Calu3 (cell line): ENCODE results near the gene PTPRN2. TPM values are rescaled to one million over a fixed set of nuclear protein-coding genes. Genes with fewer than 3 reads are reported as not detected.
"Not testable (repeated sequence)": the region's sequence is repeated elsewhere in the genome, so short reads cannot be mapped to it uniquely, and the experiment has no call there.

ENCODE experiments used
- BruUV-seq: library from RNA; stranded (reverse); fragments of 400-500 nt; replicated peaks from 2 replicates; lab custom pipeline; 2021; lab: Mats Ljungman, UMichigan
- CTCF ChIA-PET: fragments of 300-600 bp; sonication (Branson Sonifier 250); formaldehyde crosslinking; loops from one replicate; lab custom pipeline; 2022; ENCODE audit warnings: antibody characterized with exemption; lab: Charles Lee
- DNase-seq: peaks from one replicate; pipeline ENCODE4 v3.0.0; 2022
- H3K27ac Mint-ChIP-seq: one replicate; pipeline ENCODE4 v1.8.0; 2022; ENCODE audit warnings: mixed read lengths; ENCODE audit not compliant: unreplicated experiment
- H3K27me3 Mint-ChIP-seq: one replicate; pipeline ENCODE4 v1.8.0; 2022; ENCODE audit warnings: mixed read lengths; ENCODE audit not compliant: unreplicated experiment
- H3K36me3 Mint-ChIP-seq: one replicate; pipeline ENCODE4 v1.8.0; 2022; ENCODE audit warnings: mild to moderate bottlenecking, moderate library complexity, mixed read lengths; ENCODE audit not compliant: insufficient read depth, unreplicated experiment
- H3K4me1 Mint-ChIP-seq: one replicate; pipeline ENCODE4 v1.8.0; 2022; ENCODE audit warnings: mild to moderate bottlenecking, low read depth, mixed read lengths; ENCODE audit not compliant: unreplicated experiment
- H3K4me3 Mint-ChIP-seq: one replicate; pipeline ENCODE4 v1.8.0; 2022; ENCODE audit warnings: mild to moderate bottlenecking, low read depth, moderate library complexity, mixed read lengths; ENCODE audit not compliant: unreplicated experiment
- H3K9me3 Mint-ChIP-seq: one replicate; pipeline ENCODE4 v1.8.0; 2022; ENCODE audit warnings: low read depth, mixed read lengths; ENCODE audit not compliant: unreplicated experiment
- intact Hi-C: fragments of 100-400 bp; cut with micrococcal nuclease; formaldehyde crosslinking; loops from one replicate; pipeline ENCODE4 v1.10.0; 2022; ENCODE audit not compliant: unreplicated experiment
- total RNA-seq: library from RNA; stranded (reverse); gene quantifications from 2 replicates; pipeline ENCODE4 v1.2.3, GENCODE V29; 2022
- TF ChIP-seq, protein P1 (sequence below): fragments of 200-600 bp; IDR thresholded peaks from one replicate; pipeline ENCODE4 v1.8.0; 2022; ENCODE audit warnings: antibody characterized with exemption; ENCODE audit not compliant: unreplicated experiment

Gene PTPRN2
- total RNA-seq, 1 experiment from 2014 or later: 2.0 TPM

DNA sequence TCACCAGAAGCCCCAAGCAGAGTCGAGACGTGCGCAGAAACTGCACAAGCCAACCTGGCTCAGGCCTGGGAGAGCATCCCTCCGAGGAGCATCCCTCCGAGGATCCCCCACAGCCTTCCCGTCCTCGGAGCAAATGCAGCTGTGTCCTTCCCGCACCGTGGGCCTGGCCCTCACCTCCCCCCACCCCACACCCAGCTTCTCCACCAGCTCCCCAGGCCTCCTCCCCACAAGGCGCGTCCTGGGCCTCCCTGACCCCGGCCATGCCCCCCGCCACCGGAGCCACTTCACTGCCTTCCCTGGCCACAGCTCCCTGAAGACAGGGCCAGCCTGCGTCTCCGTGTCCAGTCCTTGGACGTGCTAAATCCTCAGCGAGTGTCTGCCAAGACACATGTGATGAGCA is 60.6 kb downstream of the PTPRN2 start:
- no peak for DNase-seq
- CTCF ChIA-PET: no interaction called here
- Mint-ChIP-seq H3K27me3 (no peaks in the 10 kb centered on the region), H3K27ac (no peak overlapping the region), H3K36me3 (no peaks in the 10 kb centered on the region), H3K9me3 (peaks cover 7% of the 10 kb centered on the region), H3K4me1 (no peaks in the 10 kb centered on the region), H3K4me3 (no peak overlapping the region)
- intact Hi-C loops: no loop called here
- BruUV-seq: no TSS peak
- TF ChIP-seq, protein P1, sequence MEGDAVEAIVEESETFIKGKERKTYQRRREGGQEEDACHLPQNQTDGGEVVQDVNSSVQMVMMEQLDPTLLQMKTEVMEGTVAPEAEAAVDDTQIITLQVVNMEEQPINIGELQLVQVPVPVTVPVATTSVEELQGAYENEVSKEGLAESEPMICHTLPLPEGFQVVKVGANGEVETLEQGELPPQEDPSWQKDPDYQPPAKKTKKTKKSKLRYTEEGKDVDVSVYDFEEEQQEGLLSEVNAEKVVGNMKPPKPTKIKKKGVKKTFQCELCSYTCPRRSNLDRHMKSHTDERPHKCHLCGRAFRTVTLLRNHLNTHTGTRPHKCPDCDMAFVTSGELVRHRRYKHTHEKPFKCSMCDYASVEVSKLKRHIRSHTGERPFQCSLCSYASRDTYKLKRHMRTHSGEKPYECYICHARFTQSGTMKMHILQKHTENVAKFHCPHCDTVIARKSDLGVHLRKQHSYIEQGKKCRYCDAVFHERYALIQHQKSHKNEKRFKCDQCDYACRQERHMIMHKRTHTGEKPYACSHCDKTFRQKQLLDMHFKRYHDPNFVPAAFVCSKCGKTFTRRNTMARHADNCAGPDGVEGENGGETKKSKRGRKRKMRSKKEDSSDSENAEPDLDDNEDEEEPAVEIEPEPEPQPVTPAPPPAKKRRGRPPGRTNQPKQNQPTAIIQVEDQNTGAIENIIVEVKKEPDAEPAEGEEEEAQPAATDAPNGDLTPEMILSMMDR: no peak

DNA sequence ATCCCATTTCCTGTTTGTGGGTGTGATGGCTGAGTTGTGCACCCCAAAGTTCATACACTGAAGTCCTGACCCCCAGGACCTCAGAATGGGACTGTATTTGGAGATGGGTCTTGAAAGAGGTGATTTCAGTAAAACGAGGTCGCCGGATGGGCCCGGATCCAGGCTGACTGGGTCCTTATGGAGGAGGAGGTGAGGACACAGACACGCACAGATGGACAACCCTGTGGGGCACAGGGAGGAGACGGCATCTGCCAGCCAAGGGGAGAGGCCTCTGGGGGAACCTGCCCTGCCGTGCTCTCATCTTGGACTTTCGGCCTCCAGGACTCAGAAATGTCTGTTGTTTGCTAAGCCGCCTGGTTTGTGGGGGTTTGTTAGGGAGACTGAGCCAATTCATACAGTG is 61.1 kb downstream of the PTPRN2 start:
- no peak overlapping the region for H3K4me3 Mint-ChIP-seq
- no TSS peak for BruUV-seq
- no peaks in the 10 kb centered on the region for H3K4me1 Mint-ChIP-seq
- CTCF ChIA-PET: no interaction called here
- no peaks in the 10 kb centered on the region for H3K36me3 Mint-ChIP-seq
- H3K27me3 Mint-ChIP-seq: no peaks in the 10 kb centered on the region
- no peak overlapping the region for H3K27ac Mint-ChIP-seq
- DNase-seq: no peak
- peaks cover 7% of the 10 kb centered on the region for H3K9me3 Mint-ChIP-seq
- TF ChIP-seq, protein P1: no peak
- intact Hi-C loops: no loop called here

DNA sequence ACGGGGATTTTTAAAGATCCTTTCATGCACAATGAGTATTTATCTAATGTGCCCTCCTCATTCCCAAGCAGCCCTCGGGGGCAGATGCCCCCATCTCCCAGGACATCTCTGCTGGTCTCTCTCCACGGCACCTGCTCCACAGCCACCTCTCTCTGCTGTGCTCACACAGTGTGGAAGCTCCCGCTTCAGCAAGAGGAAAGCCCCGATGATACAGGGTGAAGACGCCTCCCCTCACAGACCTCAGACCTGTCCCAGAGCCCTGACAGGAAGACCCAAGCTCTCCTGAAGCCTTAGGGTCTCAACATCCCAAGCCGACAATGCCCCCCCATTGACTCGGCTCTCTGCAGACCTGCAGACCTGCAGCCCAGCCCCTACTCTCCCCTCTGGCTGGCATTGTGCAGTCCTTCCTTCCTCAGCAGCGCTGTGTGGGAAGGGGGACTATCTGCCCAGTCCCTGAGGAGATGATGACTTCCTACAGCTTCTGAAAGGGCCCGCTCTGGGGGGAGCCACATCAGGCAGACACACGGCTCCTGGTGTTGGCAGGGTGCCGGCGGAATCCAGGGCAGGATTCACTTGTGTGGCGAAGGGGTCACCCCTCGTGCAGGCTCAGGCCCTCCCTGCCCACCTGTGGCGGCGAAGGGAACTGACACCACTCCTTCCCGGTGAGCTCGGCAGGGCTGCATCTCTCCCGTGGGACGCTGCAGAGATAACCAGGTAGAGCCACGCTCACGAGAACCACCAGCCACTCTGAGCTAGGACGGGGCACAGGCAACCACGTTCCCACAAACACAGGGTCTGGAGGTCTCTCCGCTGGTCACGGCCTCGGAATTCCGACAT is 61.8 kb downstream of the PTPRN2 start:
- TF ChIP-seq, protein P1: no peak
- Mint-ChIP-seq H3K27me3 (no peaks in the 10 kb centered on the region), H3K9me3 (peaks cover 9% of the 10 kb centered on the region), H3K27ac (no peak overlapping the region), H3K4me3 (no peak overlapping the region), H3K4me1 (no peaks in the 10 kb centered on the region), H3K36me3 (no peaks in the 10 kb centered on the region)
- CTCF ChIA-PET: no interaction called here
- no peak for DNase-seq
- no TSS peak for BruUV-seq
- intact Hi-C loops: no loop called here

DNA sequence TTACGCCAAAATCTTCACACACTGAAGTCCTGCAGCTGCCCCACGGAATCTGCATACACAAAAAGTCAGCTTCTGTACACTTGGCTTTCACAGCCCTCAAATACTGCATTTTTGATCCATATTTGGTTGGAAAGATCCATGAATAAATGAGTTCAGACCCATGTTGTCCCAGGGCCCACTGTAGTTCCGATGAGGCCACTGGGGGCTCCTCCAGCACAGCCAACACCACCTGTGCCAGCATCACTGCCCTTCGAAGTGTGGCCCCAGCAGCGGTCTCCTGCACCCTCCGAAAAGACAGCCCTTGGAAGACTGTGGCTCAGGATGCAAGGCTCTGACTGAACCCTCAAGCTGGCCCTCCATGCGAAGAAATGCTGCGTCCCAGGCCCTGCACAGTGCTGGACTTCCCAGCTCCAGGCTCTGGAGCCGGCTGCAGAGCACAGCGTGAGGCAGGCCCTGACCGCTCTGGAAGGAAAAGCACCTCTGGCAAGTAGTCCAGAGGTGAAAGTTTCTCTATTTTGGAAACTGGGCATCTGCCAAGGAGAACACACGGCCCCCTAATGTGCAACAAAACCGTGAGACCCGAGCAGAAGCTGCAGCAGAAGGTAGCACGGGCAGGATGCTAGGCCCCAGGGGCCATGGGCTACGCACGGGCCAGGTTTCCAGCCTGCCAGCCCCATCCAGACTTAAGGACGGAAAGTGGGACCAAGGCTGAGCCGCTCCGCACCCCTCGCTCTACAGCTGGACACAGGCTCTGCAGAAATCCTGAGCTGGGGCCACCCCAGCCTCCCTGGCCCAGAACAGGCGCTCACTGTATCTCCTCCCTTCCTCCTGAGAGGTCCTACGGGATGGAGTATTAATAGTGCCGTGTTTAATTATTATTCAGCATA is 62.6 kb downstream of the PTPRN2 start:
- TF ChIP-seq, protein P1: no peak
- CTCF ChIA-PET: no interaction called here
- Mint-ChIP-seq H3K4me3 (no peak overlapping the region), H3K27ac (no peak overlapping the region), H3K9me3 (peaks cover 9% of the 10 kb centered on the region), H3K4me1 (no peaks in the 10 kb centered on the region), H3K27me3 (no peaks in the 10 kb centered on the region), H3K36me3 (no peaks in the 10 kb centered on the region)
- no peak for DNase-seq
- intact Hi-C loops: no loop called here
- no TSS peak for BruUV-seq

DNA sequence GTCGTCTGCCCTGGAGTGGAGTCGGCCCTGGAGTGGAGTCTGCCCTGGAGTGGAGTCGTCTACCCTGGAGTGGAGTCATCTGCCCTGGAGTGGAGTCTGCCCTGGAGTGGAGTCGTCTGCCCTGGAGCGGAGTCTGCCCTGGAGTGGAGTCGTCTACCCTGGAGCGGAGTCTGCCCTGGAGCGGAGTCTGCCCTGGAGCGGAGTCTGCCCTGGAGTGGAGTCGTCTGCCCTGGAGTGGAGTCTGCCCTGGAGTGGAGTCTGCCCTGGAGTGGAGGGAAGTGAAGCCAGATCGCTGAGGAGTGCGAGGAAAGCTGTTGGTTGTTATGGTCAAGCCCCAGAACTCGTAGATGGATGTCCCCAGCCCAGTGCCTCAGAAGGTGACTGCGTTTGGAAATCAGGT is 63.3 kb downstream of the PTPRN2 start:
- intact Hi-C loops, H3K9me3 Mint-ChIP-seq, H3K36me3 Mint-ChIP-seq, DNase-seq, H3K4me3 Mint-ChIP-seq, CTCF ChIA-PET, H3K4me1 Mint-ChIP-seq, BruUV-seq, H3K27me3 Mint-ChIP-seq, H3K27ac Mint-ChIP-seq: not testable (repeated sequence)

DNA sequence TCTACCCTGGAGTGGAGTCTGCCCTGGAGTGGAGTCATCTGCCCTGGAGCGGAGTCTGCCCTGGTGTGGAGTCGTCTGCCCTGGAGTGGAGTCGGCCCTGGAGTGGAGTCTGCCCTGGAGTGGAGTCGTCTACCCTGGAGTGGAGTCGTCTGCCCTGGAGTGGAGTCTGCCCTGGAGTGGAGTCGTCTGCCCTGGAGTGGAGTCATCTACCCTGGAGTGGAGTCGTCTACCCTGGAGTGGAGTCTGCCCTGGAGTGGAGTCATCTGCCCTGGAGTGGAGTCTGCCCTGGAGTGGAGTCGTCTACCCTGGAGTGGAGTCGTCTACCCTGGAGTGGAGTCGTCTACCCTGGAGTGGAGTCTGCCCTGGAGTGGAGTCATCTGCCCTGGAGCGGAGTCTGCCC is 63.7 kb downstream of the PTPRN2 start:
- H3K9me3 Mint-ChIP-seq, H3K4me1 Mint-ChIP-seq, intact Hi-C loops, DNase-seq, H3K4me3 Mint-ChIP-seq, H3K27ac Mint-ChIP-seq, CTCF ChIA-PET, BruUV-seq, H3K27me3 Mint-ChIP-seq, H3K36me3 Mint-ChIP-seq: not testable (repeated sequence)
